H1 (cell line): ENCODE measurements around the gene FREM2. TPM values are rescaled to one million over a fixed set of nuclear protein-coding genes. Genes with fewer than 3 reads are reported as not detected.

Experiments used
- CTCF ChIA-PET: fragments of 300-600 bp; sonication (Branson Sonifier 250); formaldehyde crosslinking; loops from one replicate; lab custom pipeline; 2021; ENCODE audit not compliant: partially characterized antibody; lab: Charles Lee
- POLR2A ChIA-PET: fragments of 300-600 bp; sonication (Branson Sonifier 250); formaldehyde crosslinking; loops from one replicate; lab custom pipeline; 2021; ENCODE audit warnings: inconsistent platforms; ENCODE audit not compliant: partially characterized antibody; lab: Charles Lee
- DNase-seq, 2 experiments: peaks; one replicate each; pipeline versions ENCODE4 v3.0.0 to v3.0.0-alpha.2; 2010 to 2022; ENCODE audit warnings: low spot score in 2 of 2, low read depth in 1 of 2, mixed read lengths in 1 of 2
- FAIRE-seq: peaks from 2 replicates; lab custom pipeline; 2011; peaks lifted over from hg19 to GRCh38; lab: Jason Lieb, UNC
- H2AFZ ChIP-seq: 2 replicates; pipeline ENCODE4 v1.8.1; 2012; ENCODE audit warnings: low read length, inconsistent platforms
- H2AK5ac ChIP-seq: 2 replicates; pipeline ENCODE4 v1.6.1; 2013; ENCODE audit warnings: low read depth, low read length
- H2BK120ac ChIP-seq: replicated peaks from 2 replicates; pipeline ENCODE3; 2013; ENCODE audit warnings: low read depth, low read length, inconsistent platforms
- H2BK12ac ChIP-seq: 2 replicates; pipeline ENCODE4 v1.6.1; 2013; ENCODE audit warnings: low read depth, low read length
- H2BK15ac ChIP-seq: 2 replicates; pipeline ENCODE4 v1.6.1; 2013; ENCODE audit warnings: low read length
- H2BK20ac ChIP-seq: 2 replicates; pipeline ENCODE4 v1.6.1; 2013; ENCODE audit warnings: low read length
- H2BK5ac ChIP-seq: 2 replicates; pipeline ENCODE4 v1.6.1; 2013; ENCODE audit warnings: low read depth, low read length
- H3K14ac ChIP-seq: 2 replicates; pipeline ENCODE4 v1.6.1; 2013; ENCODE audit warnings: inconsistent platforms; ENCODE audit not compliant: insufficient read length
- H3K18ac ChIP-seq: 2 replicates; pipeline ENCODE4 v1.6.1; 2013; ENCODE audit warnings: low read length; ENCODE audit errors: extremely low read depth
- H3K23ac ChIP-seq: 2 replicates; pipeline ENCODE4 v1.6.1; 2013; ENCODE audit warnings: inconsistent platforms; ENCODE audit not compliant: insufficient read length
- H3K23me2 ChIP-seq: 2 replicates; pipeline ENCODE4 v1.6.1; 2013; ENCODE audit warnings: low read depth, low read length
- H3K27ac ChIP-seq: 2 replicates; pipeline ENCODE4 v1.6.1; 2011; ENCODE audit warnings: low read depth, low read length, inconsistent platforms
- H3K27me3 ChIP-seq, 4 experiments: replicated peaks in 1 of 4; 1 replicate in 1 of 4; 2 replicates in 3 of 4; pipeline versions ENCODE4 v1.6.1 to v1.8.1; 2011 to 2013; ENCODE audit warnings: low read length in 3 of 4, mild to moderate bottlenecking in 3 of 4, inconsistent platforms in 2 of 4, mixed read lengths in 2 of 4, moderate library complexity in 1 of 4; ENCODE audit not compliant: control insufficient read depth in 3 of 4, insufficient read depth in 3 of 4; ENCODE audit errors: extremely low read depth in 1 of 4
- H3K36me3 ChIP-seq, 4 experiments: 2 replicates each; pipeline versions ENCODE4 v1.6.1 to v1.8.1; 2011 to 2013; ENCODE audit warnings: mild to moderate bottlenecking in 4 of 4, low read length in 3 of 4, moderate library complexity in 2 of 4, control low read depth in 1 of 4, inconsistent platforms in 1 of 4; ENCODE audit not compliant: insufficient read depth in 4 of 4, control insufficient read depth in 2 of 4
- H3K4ac ChIP-seq: replicated peaks from 2 replicates; pipeline ENCODE3; 2013; ENCODE audit warnings: low read length, low read depth, mixed read lengths, inconsistent platforms; ENCODE audit not compliant: insufficient read length
- H3K4me1 ChIP-seq, 4 experiments: replicated peaks in 1 of 4; 1 replicate in 1 of 4; 2 replicates in 3 of 4; pipeline versions ENCODE4 v1.6.1 to v1.8.1; 2011 to 2013; ENCODE audit warnings: low read length in 3 of 4, inconsistent platforms in 2 of 4, mixed read lengths in 1 of 4; ENCODE audit not compliant: insufficient read depth in 4 of 4, control insufficient read depth in 3 of 4
- H3K4me2 ChIP-seq, 2 experiments: 2 replicates each; pipeline versions ENCODE4 v1.6.1 to v1.8.1; 2011 to 2013; ENCODE audit warnings: low read depth in 2 of 2, low read length in 2 of 2, control low read depth in 1 of 2, inconsistent platforms in 1 of 2, mild to moderate bottlenecking in 1 of 2; ENCODE audit not compliant: insufficient read depth in 1 of 2
- H3K4me3 ChIP-seq, 4 experiments: fragments of 200-600, 300-600 bp in 1 of 4; sonication (generic), shearing (Covaris generic), sonication (Bioruptor Twin) in 1 of 4; 2 replicates each; pipeline versions ENCODE4 v1.5.1 to v1.8.1; 2011 to 2016; ENCODE audit warnings: low read length in 4 of 4, low read depth in 3 of 4, control low read depth in 2 of 4, inconsistent platforms in 2 of 4, mild to moderate bottlenecking in 2 of 4, mixed read lengths in 1 of 4, moderate library complexity in 1 of 4; ENCODE audit not compliant: insufficient read depth in 2 of 4; ENCODE audit errors: extremely low read depth in 1 of 4
- H3K56ac ChIP-seq: replicated peaks from 2 replicates; pipeline ENCODE3; 2013; ENCODE audit warnings: low read depth, mild to moderate bottlenecking, mixed read lengths, low read length, inconsistent platforms; ENCODE audit not compliant: insufficient read length
- H3K79me1 ChIP-seq: 2 replicates; pipeline ENCODE4 v1.6.1; 2013; ENCODE audit warnings: low read depth, low read length, control low read depth
- H3K79me2 ChIP-seq, 2 experiments: 2 replicates each; pipeline versions ENCODE4 v1.6.1 to v1.8.1; 2012 to 2013; ENCODE audit warnings: low read length in 2 of 2, mild to moderate bottlenecking in 2 of 2, inconsistent platforms in 1 of 2; ENCODE audit not compliant: insufficient read depth in 2 of 2, control insufficient read depth in 1 of 2
- H3K9ac ChIP-seq, 4 experiments: replicated peaks in 1 of 4; 1 replicate in 1 of 4; 2 replicates in 3 of 4; pipeline versions ENCODE4 v1.6.1 to v1.8.1; 2011 to 2013; ENCODE audit warnings: low read depth in 3 of 4, low read length in 3 of 4, control low read depth in 2 of 4, mild to moderate bottlenecking in 2 of 4, moderate library complexity in 2 of 4, inconsistent platforms in 1 of 4; ENCODE audit errors: extremely low read depth in 1 of 4
- H3K9me3 ChIP-seq, 2 experiments: 2 replicates each; pipeline versions ENCODE4 v1.6.1 to v1.8.1; 2012 to 2013; ENCODE audit warnings: mild to moderate bottlenecking in 2 of 2, moderate library complexity in 2 of 2, control low read depth in 1 of 2, inconsistent platforms in 1 of 2, low read depth in 1 of 2, low read length in 1 of 2, mixed read lengths in 1 of 2; ENCODE audit not compliant: insufficient read depth in 2 of 2
- H4K20me1 ChIP-seq, 2 experiments: replicated peaks in 1 of 2; 2 replicates each; pipeline versions ENCODE3 to v1.8.1; 2011 to 2013; ENCODE audit warnings: inconsistent platforms in 2 of 2, low read length in 2 of 2, mild to moderate bottlenecking in 1 of 2; ENCODE audit not compliant: insufficient read depth in 2 of 2, control insufficient read depth in 1 of 2
- H4K5ac ChIP-seq: 2 replicates; pipeline ENCODE4 v1.6.1; 2013; ENCODE audit warnings: low read length, low read depth, mixed read lengths, inconsistent platforms; ENCODE audit not compliant: insufficient read length
- H4K8ac ChIP-seq: 2 replicates; pipeline ENCODE4 v1.8.0; 2013; ENCODE audit warnings: mild to moderate bottlenecking, moderate library complexity, low read length, inconsistent platforms; ENCODE audit not compliant: insufficient read depth; ENCODE audit errors: extremely low read depth
- H4K91ac ChIP-seq: replicated peaks from 2 replicates; pipeline ENCODE3; 2013; ENCODE audit warnings: low read length, mixed read lengths, inconsistent platforms; ENCODE audit not compliant: insufficient read length
- EP300 ChIP-seq, 2 experiments: IDR thresholded peaks; 1 replicate in 1 of 2; 2 replicates in 1 of 2; pipeline ENCODE4 v1.6.1; 2011 to 2012; ENCODE audit warnings: low read depth in 2 of 2, low read length in 2 of 2, mild to moderate bottlenecking in 2 of 2, borderline replicate concordance in 1 of 2, inconsistent platforms in 1 of 2, moderate library complexity in 1 of 2
- EZH2 ChIP-seq: fragments of 200-600 bp; sonication (generic); IDR thresholded peaks from 2 replicates; pipeline ENCODE4 v1.7.1; 2012; ENCODE audit warnings: low read depth, mild to moderate bottlenecking, moderate library complexity, low read length, inconsistent platforms; ENCODE audit not compliant: severe bottlenecking
- FOSL1 ChIP-seq: IDR thresholded peaks from 2 replicates; pipeline ENCODE4 v1.6.1; 2011; ENCODE audit warnings: mild to moderate bottlenecking, low read depth, low read length, moderate library complexity; ENCODE audit not compliant: insufficient read depth
- GABPA ChIP-seq: IDR thresholded peaks from 2 replicates; pipeline ENCODE4 v1.6.1; 2011; ENCODE audit warnings: mild to moderate bottlenecking, low read length, moderate library complexity, borderline replicate concordance; ENCODE audit not compliant: insufficient read depth
- KDM4A ChIP-seq: IDR thresholded peaks from one replicate; pipeline ENCODE4 v1.7.1; 2012; ENCODE audit warnings: low read depth, mild to moderate bottlenecking, moderate library complexity, low read length, inconsistent platforms; ENCODE audit not compliant: severe bottlenecking
- MAFK ChIP-seq: IDR thresholded peaks from 2 replicates; pipeline ENCODE4 v1.6.1; 2012; ENCODE audit warnings: low read depth, mild to moderate bottlenecking, improper control_type of control experiment, low read length
- NRF1 ChIP-seq: IDR thresholded peaks from 2 replicates; pipeline ENCODE4 v1.6.1; 2011; ENCODE audit warnings: mild to moderate bottlenecking, low read depth, low read length, improper control_type of control experiment
- RNF2 ChIP-seq: fragments of 200-900, 300-1000 bp; sonication (generic); IDR thresholded peaks from 2 replicates; pipeline ENCODE4 v1.7.1; 2016; ENCODE audit warnings: borderline replicate concordance, low read depth, mild to moderate bottlenecking, antibody characterized with exemption, low read length; ENCODE audit not compliant: poor library complexity, severe bottlenecking; ENCODE audit errors: missing control alignments
- RXRA ChIP-seq: IDR thresholded peaks from 2 replicates; pipeline ENCODE4 v1.6.1; 2011; ENCODE audit warnings: low read depth, mild to moderate bottlenecking, low read length, moderate library complexity; ENCODE audit not compliant: insufficient read depth
- SAP30 ChIP-seq: fragments of 300-600 bp; sonication (generic); IDR thresholded peaks from 2 replicates; pipeline ENCODE4 v1.7.1; 2012; ENCODE audit warnings: low read length, moderate library complexity, mild to moderate bottlenecking, inconsistent platforms; ENCODE audit not compliant: insufficient read depth, insufficient replicate concordance
- TAF1 ChIP-seq: IDR thresholded peaks from 2 replicates; pipeline ENCODE4 v1.6.1; 2011; ENCODE audit warnings: mild to moderate bottlenecking, low read depth, low read length
- WGBS, 2 experiments: shearing (Covaris generic) in 1 of 2; methylation state at CpG; one replicate each; pipeline versions ENCODE4 v1.1.6 to v1.1.7; 2013 to 2015; ENCODE audit warnings: low lambda C conversion rate in 2 of 2, mixed read lengths in 2 of 2, inconsistent platforms in 1 of 2, low coverage in 1 of 2, missing lambda C conversion rate in 1 of 2; ENCODE audit not compliant: insufficient replicate concordance in 2 of 2, insufficient coverage in 1 of 2, insufficient read length in 1 of 2; ENCODE audit errors: extremely low coverage in 1 of 2, missing lambda C conversion rate in 1 of 2; 5-methylcytosine and 5-hydroxymethylcytosine counted together
- polyA plus RNA-seq, 7 experiments: library from polyadenylated mRNA; depleted of rRNA in 3 of 7; stranded (reverse) in 5 of 7; unstranded in 2 of 7; fragments of >200 nt in 5 of 7; fragments of 200-250 nt in 2 of 7; gene quantifications; 1 replicate in 5 of 7; 2 replicates in 1 of 7; 4 replicates in 1 of 7; pipeline versions ENCODE4 v1.2.1 to v1.2.3, GENCODE V29; 2011 to 2013; ENCODE audit warnings: missing spikeins in 2 of 7, mixed read lengths in 2 of 7
- total RNA-seq: library from RNA; stranded (reverse); fragmentation: NEBNext Ultra II Directional; extraction: Animal tissue kit (Norgen Biotek cat#: 25700); gene quantifications from 2 replicates; pipeline ENCODE4 v1.2.1, GENCODE V29; 2021

Gene FREM2
- total and polyA plus RNA-seq, 2 of the 8 experiments (the other 6 are each of a cell fraction or from before 2014, with no cell fraction given), result 11.6 to 22.8 TPM

- DNase-seq, result no peak
- H2BK12ac ChIP-seq, result no peak overlapping the region
- H3K9me3 ChIP-seq, result no peaks in the 10 kb centered on the region
- H3K79me2 ChIP-seq, result no peaks in the 10 kb centered on the region
- ChIA-PET CTCF (interaction anchor here (0.8 kb wide), 1 partner anchor 97 kb away, joined by 3 read pairs; the partner anchor contains the start of gene FREM2), POLR2A (interaction anchor here (1.3 kb wide), 1 partner anchor 68 kb away, joined by 4 read pairs; no protein-coding TSS in a partner anchor)
- no peak overlapping the region for H2BK20ac ChIP-seq
- peaks cover 0 to 2% (median 0%) of the 10 kb centered on the region in 4 experiments; a peak in 2 of 8 replicates for H3K36me3 ChIP-seq
- H2BK120ac ChIP-seq, result no peak overlapping the region
- H4K91ac ChIP-seq, result no peak overlapping the region
- 93% methylated on average over 15 of the region's 15 CpGs; no CpG with 5 or more reads in 1 of the 2 experiments for WGBS, 2 experiments
- H3K4me2 ChIP-seq, result no peak overlapping the region
- H2AK5ac ChIP-seq, result no peak overlapping the region
- no peak overlapping the region for H3K23ac ChIP-seq
- no peak overlapping the region for H3K56ac ChIP-seq
- no peaks in the 10 kb centered on the region for H4K20me1 ChIP-seq
- H3K79me1 ChIP-seq, result no peaks in the 10 kb centered on the region
- H3K4me3 ChIP-seq, result no peak overlapping the region
- H4K5ac ChIP-seq, result no peak overlapping the region
- no peak overlapping the region for H2BK5ac ChIP-seq
- no peak for TF ChIP-seq FOSL1
- TF ChIP-seq RNF2, result no peak
- TF ChIP-seq MAFK, result no peak
- TF ChIP-seq GABPA, result no peak
- TF ChIP-seq RXRA, result no peak
- no peak for TF ChIP-seq EP300 (IDR thresholded peaks at IDR 0.05; ENCODE audit: borderline replicate concordance in 1 of 2, low read depth in 2 of 2, low read length in 2 of 2)
- TF ChIP-seq EZH2, result no peak
- no peak for TF ChIP-seq TAF1
- TF ChIP-seq SAP30, result no peak
- no peak for TF ChIP-seq KDM4A
- no peak for TF ChIP-seq NRF1
- no peaks in the 10 kb centered on the region for H3K23me2 ChIP-seq
- no peak overlapping the region for H2AFZ ChIP-seq
- no peak overlapping the region for H2BK15ac ChIP-seq
- no peak overlapping the region for H3K4ac ChIP-seq
- H3K14ac ChIP-seq, result no peak overlapping the region
- no peak overlapping the region for H3K9ac ChIP-seq
- no peak overlapping the region for H3K27ac ChIP-seq
- no peak for FAIRE-seq
- no peaks in the 10 kb centered on the region for H3K4me1 ChIP-seq
- no peak overlapping the region for H3K18ac ChIP-seq
- no peaks in the 10 kb centered on the region for H3K27me3 ChIP-seq
- H4K8ac ChIP-seq, result no peak overlapping the region
Measured at GRCh38 chr13:38784036-38784880, 97.4 kb downstream of the FREM2 start.
